ENCODE measurements around the gene TRDN. TPM values are rescaled to one million over a fixed set of nuclear protein-coding genes. Genes with fewer than 3 reads are reported as not detected.
"Not testable (repeated sequence)": the region's sequence is repeated elsewhere in the genome, so short reads cannot be mapped to it uniquely, and the experiment has no call there.

TRDN gene
- polyA plus RNA-seq, 1 experiment = not detected

- Histone ChIP-seq H3K27me3 (ENCODE audit: control insufficient read depth, insufficient read depth, low read length) (no peaks in the 10 kb centered on the region), H3K4me3 (ENCODE audit: low read depth, low read length) (no peak overlapping the region), H3K36me3 (ENCODE audit: control insufficient read depth, insufficient read depth, low read length) (no peaks in the 10 kb centered on the region)
- ChIA-PET CTCF (no interaction called here), POLR2A (no interaction called here)
- no peak for TF ChIP-seq CTCF (IDR thresholded peaks at IDR 0.05; ENCODE audit: insufficient read depth, low read depth, low read length)
- DNase-seq (ENCODE audit: low read depth) = no peak
Measured at GRCh38 chr6:123458218-123458617, 178.5 kb downstream of the TRDN start.

GRCh38 chr6:123456836-123457235, 179.9 kb downstream of the TRDN start:
- DNase-seq (ENCODE audit: low read depth) = no peak
- no peak for TF ChIP-seq CTCF (IDR thresholded peaks at IDR 0.05; ENCODE audit: insufficient read depth, low read depth, low read length)
- ChIA-PET CTCF (no interaction called here), POLR2A (no interaction called here)
- H3K27me3 ChIP-seq (ENCODE audit: control insufficient read depth, insufficient read depth, low read length) = no peaks in the 10 kb centered on the region
- no peak overlapping the region for H3K4me3 ChIP-seq (ENCODE audit: low read depth, low read length)
- H3K36me3 ChIP-seq (ENCODE audit: control insufficient read depth, insufficient read depth, low read length) = no peaks in the 10 kb centered on the region

GRCh38 chr6:123454448-123454847, 182.3 kb downstream of the TRDN start:
- POLR2A ChIA-PET = no interaction called here
- no peak overlapping the region for H3K4me3 ChIP-seq (ENCODE audit: low read depth, low read length)
- no peak for DNase-seq (ENCODE audit: low read depth)
- H3K36me3 ChIP-seq (ENCODE audit: control insufficient read depth, insufficient read depth, low read length) = no peaks in the 10 kb centered on the region
- no peaks in the 10 kb centered on the region for H3K27me3 ChIP-seq (ENCODE audit: control insufficient read depth, insufficient read depth, low read length)
- CTCF ChIA-PET = no interaction called here
- TF ChIP-seq CTCF (IDR thresholded peaks at IDR 0.05; ENCODE audit: insufficient read depth, low read depth, low read length) = no peak

- H3K4me3 ChIP-seq (ENCODE audit: low read depth, low read length); POLR2A ChIA-PET; CTCF ChIA-PET; DNase-seq (ENCODE audit: low read depth); H3K36me3 ChIP-seq (ENCODE audit: control insufficient read depth, insufficient read depth, low read length); H3K27me3 ChIP-seq (ENCODE audit: control insufficient read depth, insufficient read depth, low read length): not testable (repeated sequence)
Measured at GRCh38 chr6:123453071-123453470, 183.7 kb downstream of the TRDN start.

GRCh38 chr6:123448306-123448884, 188.4 kb downstream of the TRDN start:
- no peaks in the 10 kb centered on the region for H3K36me3 ChIP-seq (ENCODE audit: control insufficient read depth, insufficient read depth, low read length)
- no peak for DNase-seq (ENCODE audit: low read depth)
- CTCF ChIA-PET = no interaction called here
- H3K27me3 ChIP-seq (ENCODE audit: control insufficient read depth, insufficient read depth, low read length) = no peaks in the 10 kb centered on the region
- no peak overlapping the region for H3K4me3 ChIP-seq (ENCODE audit: low read depth, low read length)
- POLR2A ChIA-PET = no interaction called here
- TF ChIP-seq CTCF (IDR thresholded peaks at IDR 0.05; ENCODE audit: insufficient read depth, low read depth, low read length) = no peak

- H3K4me3 ChIP-seq (ENCODE audit: low read depth, low read length) = no peak overlapping the region
- ChIA-PET CTCF (no interaction called here), POLR2A (no interaction called here)
- H3K36me3 ChIP-seq (ENCODE audit: control insufficient read depth, insufficient read depth, low read length) = no peaks in the 10 kb centered on the region
- no peak for DNase-seq (ENCODE audit: low read depth)
- no peaks in the 10 kb centered on the region for H3K27me3 ChIP-seq (ENCODE audit: control insufficient read depth, insufficient read depth, low read length)
- TF ChIP-seq CTCF (IDR thresholded peaks at IDR 0.05; ENCODE audit: insufficient read depth, low read depth, low read length) = no peak
Measured at GRCh38 chr6:123447315-123447937, 189.3 kb downstream of the TRDN start.
